HEK293T (cell line): ENCODE data around the gene TRIM17.

ENCODE experiments used
- CTCF ChIA-PET: fragments of 350-600 bp; formaldehyde crosslinking; extraction: SDS; loops from one replicate; lab custom pipeline; 2021; ENCODE audit warnings: antibody characterized with exemption, inconsistent platforms; lab: Yijun Ruan, JAX
- POLR2A ChIA-PET: fragments of 350-600 bp; formaldehyde crosslinking; extraction: SDS; loops from one replicate; lab custom pipeline; 2020; ENCODE audit warnings: antibody characterized with exemption, inconsistent platforms; lab: Yijun Ruan, JAX
- DNase-seq: peaks from one replicate; pipeline ENCODE4 v3.0.0; 2012; ENCODE audit warnings: mixed read lengths; ENCODE audit errors: extremely low spot score
- ARNT ChIP-seq: fragments of 450-650 bp; IDR thresholded peaks from 2 replicates; pipeline ENCODE4 v1.6.1; 2017; ENCODE audit warnings: mild to moderate bottlenecking
- BHLHE40 ChIP-seq: fragments of 450-650 bp; IDR thresholded peaks from 2 replicates; pipeline ENCODE4 v1.6.1; 2016; ENCODE audit warnings: mild to moderate bottlenecking, moderate library complexity, borderline replicate concordance
- CTBP1 ChIP-seq: fragments of 450-650 bp; IDR thresholded peaks from 2 replicates; pipeline ENCODE4 v1.6.1; 2016; ENCODE audit warnings: borderline replicate concordance
- ELF4 ChIP-seq: fragments of 450-650 bp; IDR thresholded peaks from 2 replicates; pipeline ENCODE4 v1.6.1; 2017; ENCODE audit warnings: antibody characterized with exemption
- FOXA1 ChIP-seq: fragments of 450-650 bp; IDR thresholded peaks from 2 replicates; pipeline ENCODE4 v1.6.1; 2016; ENCODE audit warnings: mild to moderate bottlenecking
- FOXK2 ChIP-seq: fragments of 450-650 bp; IDR thresholded peaks from 2 replicates; pipeline ENCODE4 v1.6.1; 2016; ENCODE audit warnings: mild to moderate bottlenecking
- FOXM1 ChIP-seq: fragments of 450-650 bp; IDR thresholded peaks from 2 replicates; pipeline ENCODE4 v1.6.1; 2017; ENCODE audit warnings: mild to moderate bottlenecking, borderline replicate concordance
- HDGF ChIP-seq: fragments of 450-650 bp; IDR thresholded peaks from 2 replicates; pipeline ENCODE4 v1.6.1; 2017; ENCODE audit warnings: antibody characterized with exemption, borderline replicate concordance
- L3MBTL2 ChIP-seq: fragments of 450-650 bp; conservative IDR thresholded peaks from 2 replicates; pipeline ENCODE4 v1.6.1; 2016; ENCODE audit warnings: mild to moderate bottlenecking
- LEF1 ChIP-seq: fragments of 450-650 bp; IDR thresholded peaks from 2 replicates; pipeline ENCODE4 v1.6.1; 2017; ENCODE audit warnings: mild to moderate bottlenecking, borderline replicate concordance
- NFRKB ChIP-seq: fragments of 450-650 bp; IDR thresholded peaks from 2 replicates; pipeline ENCODE4 v1.6.1; 2016; ENCODE audit warnings: mild to moderate bottlenecking, moderate library complexity
- PKNOX1 ChIP-seq: fragments of 450-650 bp; IDR thresholded peaks from 2 replicates; pipeline ENCODE4 v1.6.1; 2016
- SP1 ChIP-seq: fragments of 450-650 bp; IDR thresholded peaks from 2 replicates; pipeline ENCODE4 v1.6.1; 2017
- SUZ12 ChIP-seq: fragments of 450-650 bp; IDR thresholded peaks from 2 replicates; pipeline ENCODE4 v1.6.1; 2016; ENCODE audit warnings: mild to moderate bottlenecking
- TARDBP ChIP-seq: fragments of 450-650 bp; IDR thresholded peaks from 2 replicates; pipeline ENCODE4 v1.6.1; 2016
- ZNF384 ChIP-seq: fragments of 450-650 bp; IDR thresholded peaks from 2 replicates; pipeline ENCODE4 v1.6.1; 2016

TRIM17 gene

GRCh38 chr1:228371741-228372182 is 44.9 kb downstream of the TRIM17 start:
- no peak for DNase-seq
- ChIA-PET CTCF (no interaction called here), POLR2A (no interaction called here)

GRCh38 chr1:228370941-228371740 is 45.5 kb downstream of the TRIM17 start:
- ChIA-PET POLR2A (no interaction called here), CTCF (interaction anchor here (1.2 kb wide), 1 partner anchor 16 kb away, joined by 4 read pairs; no protein-coding TSS in a partner anchor)
- no peak for TF ChIP-seq CTBP1
- no peak for TF ChIP-seq SUZ12
- no peak for TF ChIP-seq L3MBTL2
- no peak for TF ChIP-seq HDGF
- TF ChIP-seq FOXA1, result no peak
- no peak for TF ChIP-seq FOXM1
- no peak for TF ChIP-seq LEF1
- no peak for TF ChIP-seq PKNOX1
- TF ChIP-seq ELF4, result no peak
- TF ChIP-seq TARDBP, result no peak
- no peak for TF ChIP-seq FOXK2
- TF ChIP-seq BHLHE40, result no peak
- TF ChIP-seq ARNT, result no peak
- DNase-seq, result no peak

More at GRCh38 chr1:228371741-228372182, 44.9 kb downstream of the TRIM17 start:
- TF ChIP-seq NFRKB, result no peak
- no peak for TF ChIP-seq SUZ12
- no peak for TF ChIP-seq HDGF
- TF ChIP-seq L3MBTL2, result no peak
- TF ChIP-seq FOXK2, result no peak
- no peak for TF ChIP-seq ZNF384
- TF ChIP-seq FOXA1, result no peak
- no peak for TF ChIP-seq BHLHE40
- no peak for TF ChIP-seq LEF1
- no peak for TF ChIP-seq ELF4
- no peak for TF ChIP-seq TARDBP
- no peak for TF ChIP-seq FOXM1
- TF ChIP-seq SP1, result no peak
- no peak for TF ChIP-seq PKNOX1
- TF ChIP-seq CTBP1, result no peak
- no peak for TF ChIP-seq ARNT

- CTCF ChIA-PET, result interaction anchor here (0.7 to 1.2 kb wide), 2 partner anchors 15 to 34 kb away, joined by 3 to 4 read pairs; no protein-coding TSS in a partner anchor
- TF ChIP-seq FOXM1 (no peak), ZNF384 (no peak), PKNOX1 (no peak), TARDBP (no peak), SP1 (no peak), ELF4 (no peak), HDGF (no peak)
- no peak for DNase-seq
- POLR2A ChIA-PET, result no interaction called here
These were observed 46.2 kb downstream of the TRIM17 start for GRCh38 chr1:228370439-228370940.

- ChIA-PET CTCF (interaction anchor here (0.5 to 1.2 kb wide), 3 partner anchors 15 to 730 kb away, joined by 3 to 4 read pairs (median 4); no protein-coding TSS in a partner anchor), POLR2A (no interaction called here)
- TF ChIP-seq CTBP1 (no peak), NFRKB (no peak), ARNT (no peak), HDGF (no peak), PKNOX1 (no peak), ZNF384 (no peak), FOXK2 (no peak), L3MBTL2 (no peak), BHLHE40 (no peak), LEF1 (no peak), SP1 (no peak), TARDBP (no peak), FOXA1 (no peak)
- no peak for DNase-seq
These were observed 46.8 kb downstream of the TRIM17 start for GRCh38 chr1:228369608-228370438.
